ENCODE data around the gene SIRT7. TPM values are rescaled to one million over a fixed set of nuclear protein-coding genes. Genes with fewer than 3 reads are reported as not detected.

Gene SIRT7
- total RNA-seq, 2 experiments from 2014 or later, result 49.1 to 69.3 TPM

- CTCF ChIA-PET (ENCODE audit: unreplicated experiment), result no interaction called here
- intact Hi-C loops (cut with micrococcal nuclease; ENCODE audit: unreplicated experiment), result loop anchor here (2.0 to 5.0 kb wide), 3 partner anchors 19 to 78 kb away; partner anchors contain the start of genes ARHGDIA and MCRIP1
- Histone ChIP-seq H3K4me3 (ENCODE audit: low read depth, low read length, poor library complexity, severe bottlenecking) (peak overlapping the region; percentile 77), H3K9me3 (ENCODE audit: low read length) (no peaks in the 10 kb centered on the region), H3K4me1 (ENCODE audit: insufficient read depth, low read length, poor library complexity, severe bottlenecking) (peaks cover 33% of the 10 kb centered on the region), H3K79me2 (ENCODE audit: insufficient read depth, low read depth, low read length) (peaks cover 68% of the 10 kb centered on the region), H3K4me2 (ENCODE audit: low read length) (peak overlapping the region; percentile 92), H3K36me3 (ENCODE audit: insufficient read depth, low read length) (peaks cover 68% of the 10 kb centered on the region), H3K9me2 (ENCODE audit: insufficient read depth, low read length) (no peaks in the 10 kb centered on the region), H3K27ac (ENCODE audit: low read depth, low read length, poor library complexity, severe bottlenecking) (peak overlapping the region; percentile 59), H2AFZ (ENCODE audit: low read length) (no peak overlapping the region), H4K20me1 (ENCODE audit: insufficient read depth, low read length) (peaks cover 22% of the 10 kb centered on the region)
- no peak for TF ChIP-seq EZH2phosphoT487 (IDR thresholded peaks at IDR 0.05; ENCODE audit: borderline replicate concordance, low read depth, low read length)
- TF ChIP-seq, protein P1, sequence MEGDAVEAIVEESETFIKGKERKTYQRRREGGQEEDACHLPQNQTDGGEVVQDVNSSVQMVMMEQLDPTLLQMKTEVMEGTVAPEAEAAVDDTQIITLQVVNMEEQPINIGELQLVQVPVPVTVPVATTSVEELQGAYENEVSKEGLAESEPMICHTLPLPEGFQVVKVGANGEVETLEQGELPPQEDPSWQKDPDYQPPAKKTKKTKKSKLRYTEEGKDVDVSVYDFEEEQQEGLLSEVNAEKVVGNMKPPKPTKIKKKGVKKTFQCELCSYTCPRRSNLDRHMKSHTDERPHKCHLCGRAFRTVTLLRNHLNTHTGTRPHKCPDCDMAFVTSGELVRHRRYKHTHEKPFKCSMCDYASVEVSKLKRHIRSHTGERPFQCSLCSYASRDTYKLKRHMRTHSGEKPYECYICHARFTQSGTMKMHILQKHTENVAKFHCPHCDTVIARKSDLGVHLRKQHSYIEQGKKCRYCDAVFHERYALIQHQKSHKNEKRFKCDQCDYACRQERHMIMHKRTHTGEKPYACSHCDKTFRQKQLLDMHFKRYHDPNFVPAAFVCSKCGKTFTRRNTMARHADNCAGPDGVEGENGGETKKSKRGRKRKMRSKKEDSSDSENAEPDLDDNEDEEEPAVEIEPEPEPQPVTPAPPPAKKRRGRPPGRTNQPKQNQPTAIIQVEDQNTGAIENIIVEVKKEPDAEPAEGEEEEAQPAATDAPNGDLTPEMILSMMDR (conservative IDR thresholded peaks at IDR 0.05; ENCODE audit: low read length), result no peak
- no TSS peak for BruUV-seq (replicated peaks)
- POLR2A ChIA-PET, result no interaction called here
- no peak for DNase-seq (ENCODE audit: low spot score)
Measured at GRCh38 chr17:81889602-81890001, 28.4 kb downstream of the SIRT7 start.

GRCh38 chr17:81888988-81889595, 28.9 kb downstream of the SIRT7 start:
- Histone ChIP-seq H2AFZ (ENCODE audit: low read length) (no peak overlapping the region), H3K4me3 (ENCODE audit: low read depth, low read length, poor library complexity, severe bottlenecking) (no peak overlapping the region), H3K9me2 (ENCODE audit: insufficient read depth, low read length) (no peaks in the 10 kb centered on the region), H3K79me2 (ENCODE audit: insufficient read depth, low read depth, low read length) (peaks cover 63% of the 10 kb centered on the region), H3K27ac (ENCODE audit: low read depth, low read length, poor library complexity, severe bottlenecking) (no peak overlapping the region), H4K20me1 (ENCODE audit: insufficient read depth, low read length) (peaks cover 22% of the 10 kb centered on the region), H3K4me1 (ENCODE audit: insufficient read depth, low read length, poor library complexity, severe bottlenecking) (peaks cover 28% of the 10 kb centered on the region), H3K9me3 (ENCODE audit: low read length) (no peaks in the 10 kb centered on the region), H3K36me3 (ENCODE audit: insufficient read depth, low read length) (peaks cover 69% of the 10 kb centered on the region), H3K4me2 (ENCODE audit: low read length) (peak overlapping the region; percentile 92; the same call in 1 of the 2 replicates)
- DNase-seq (ENCODE audit: low spot score), result no peak
- intact Hi-C loops (cut with micrococcal nuclease; ENCODE audit: unreplicated experiment), result no loop called here
- no TSS peak for BruUV-seq (replicated peaks)
- POLR2A ChIA-PET, result no interaction called here
- CTCF ChIA-PET (ENCODE audit: unreplicated experiment), result no interaction called here
- TF ChIP-seq, protein P1 (conservative IDR thresholded peaks at IDR 0.05; ENCODE audit: low read length), result no peak
- no peak for TF ChIP-seq EZH2phosphoT487 (IDR thresholded peaks at IDR 0.05; ENCODE audit: borderline replicate concordance, low read depth, low read length)
